Neural progenitor cell (in vitro differentiated cells): Measurements from ENCODE around the gene RERGL. TPM values are rescaled to one million over a fixed set of nuclear protein-coding genes. Genes with fewer than 3 reads are reported as not detected.

Experiments
- DNase-seq: peaks from one replicate; pipeline ENCODE4 v3.0.0-alpha.2; 2016; ENCODE audit warnings: low spot score
- H2AFZ ChIP-seq: fragments of 200-600 bp; sonication (generic); replicated peaks from 2 replicates; pipeline ENCODE4 v1.6.1; 2016; ENCODE audit warnings: antibody characterized with exemption
- H3F3A ChIP-seq: fragments of 200-600 bp; sonication (generic); 2 replicates; pipeline ENCODE4 v1.6.1; 2016; ENCODE audit warnings: antibody characterized with exemption, low read depth
- H3K27ac ChIP-seq: fragments of 200-600 bp; sonication (generic); 2 replicates; pipeline ENCODE4 v1.5.1; 2016; ENCODE audit warnings: mild to moderate bottlenecking
- H3K27me3 ChIP-seq: fragments of 200-600 bp; sonication (generic); 2 replicates; pipeline ENCODE4 v1.6.1; 2016; ENCODE audit warnings: mild to moderate bottlenecking, moderate library complexity
- H3K36me3 ChIP-seq: fragments of 200-600 bp; sonication (generic); 2 replicates; pipeline ENCODE4 v1.5.1; 2016
- H3K4me1 ChIP-seq: fragments of 200-600 bp; sonication (generic); 2 replicates; pipeline ENCODE4 v1.6.1; 2016; ENCODE audit warnings: mixed run types
- H3K4me2 ChIP-seq: fragments of 200-600 bp; sonication (generic); 2 replicates; pipeline ENCODE4 v1.6.1; 2016
- H3K4me3 ChIP-seq: fragments of 200-600 bp; sonication (generic); 2 replicates; pipeline ENCODE4 v1.5.1; 2016
- H3K79me2 ChIP-seq: fragments of 200-600 bp; sonication (generic); 2 replicates; pipeline ENCODE4 v1.6.1; 2016; ENCODE audit warnings: low read depth
- H3K9ac ChIP-seq: fragments of 200-600 bp; sonication (generic); 2 replicates; pipeline ENCODE4 v1.6.1; 2016
- H3K9me3 ChIP-seq: fragments of 200-600 bp; sonication (generic); 2 replicates; pipeline ENCODE4 v1.5.1; 2016; ENCODE audit warnings: low read depth
- H4K20me1 ChIP-seq: fragments of 200-600 bp; sonication (generic); 2 replicates; pipeline ENCODE4 v1.6.1; 2016; ENCODE audit warnings: low read depth
- H3K27ac Mint-ChIP-seq: 3 replicates; pipeline ENCODE4 v1.8.0; 2021; ENCODE audit warnings: mixed read lengths
- H3K27me3 Mint-ChIP-seq: 2 replicates; pipeline ENCODE4 v1.8.0; 2022; ENCODE audit warnings: low read depth, mild to moderate bottlenecking, inconsistent platforms, moderate library complexity, mixed read lengths; ENCODE audit not compliant: insufficient read depth
- H3K36me3 Mint-ChIP-seq: 3 replicates; pipeline ENCODE4 v1.8.0; 2021; ENCODE audit warnings: mixed read lengths
- H3K4me1 Mint-ChIP-seq: 3 replicates; pipeline ENCODE4 v1.8.0; 2021; ENCODE audit warnings: mixed read lengths
- H3K4me3 Mint-ChIP-seq: 3 replicates; pipeline ENCODE4 v1.8.0; 2021; ENCODE audit warnings: mild to moderate bottlenecking, moderate library complexity, mixed read lengths
- H3K9me3 Mint-ChIP-seq: 3 replicates; pipeline ENCODE4 v1.8.0; 2020; ENCODE audit warnings: mixed read lengths
- EZH2 ChIP-seq: fragments of 200-600 bp; sonication (generic); IDR thresholded peaks from 2 replicates; pipeline ENCODE4 v1.6.1; 2017; ENCODE audit warnings: antibody characterized with exemption, mild to moderate bottlenecking, moderate library complexity
- EZH2phosphoT487 ChIP-seq: fragments of 200-600 bp; sonication (generic); IDR thresholded peaks from 2 replicates; pipeline ENCODE4 v1.6.1; 2017; ENCODE audit warnings: antibody characterized with exemption
- total RNA-seq: library from RNA; depleted of rRNA; stranded (reverse); fragments of >200 nt; gene quantifications from 2 replicates; pipeline ENCODE4 v1.2.3, GENCODE V29; 2015; ENCODE audit warnings: low replicate concordance
- TF ChIP-seq, protein P1 (sequence below): fragments of 200-600 bp; sonication (generic); IDR thresholded peaks from 2 replicates; pipeline ENCODE4 v1.5.1; 2017; ENCODE audit warnings: antibody characterized with exemption, mild to moderate bottlenecking

The RERGL gene
- total RNA-seq, 1 donor from 2014 or later = not detected

DNA sequence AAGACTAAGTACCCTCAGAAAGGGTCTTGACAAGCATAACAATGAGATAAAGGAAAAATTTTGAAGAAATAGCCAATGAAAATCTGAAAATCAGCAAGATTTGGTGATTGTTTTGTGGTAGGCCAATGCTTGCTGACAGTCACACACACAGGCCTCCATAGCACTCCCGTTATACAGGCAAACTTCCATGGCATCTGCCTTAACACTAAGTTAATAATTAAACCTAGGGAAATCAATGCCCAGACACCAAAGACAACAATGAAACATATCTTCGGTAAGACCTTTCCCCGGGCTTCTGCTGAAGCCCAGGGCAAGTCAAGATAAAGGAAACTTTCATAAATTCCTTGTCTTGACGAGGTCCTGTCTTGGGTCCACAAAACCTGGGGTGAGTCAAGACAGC, 18.6 kb upstream of the RERGL start:
- peaks cover 2% of the 10 kb centered on the region for H3K27me3 Mint-ChIP-seq
- no peak for DNase-seq
- H3K4me3 Mint-ChIP-seq = no peak overlapping the region
- no peaks in the 10 kb centered on the region for H3K9me3 Mint-ChIP-seq
- no peaks in the 10 kb centered on the region for H3K27me3 ChIP-seq
- H3K4me2 ChIP-seq = no peak overlapping the region
- H3K36me3 Mint-ChIP-seq = no peaks in the 10 kb centered on the region
- no peak overlapping the region for H2AFZ ChIP-seq
- H3K9ac ChIP-seq = no peak overlapping the region
- no peak overlapping the region for H3K4me3 ChIP-seq
- no peak overlapping the region for H3K27ac ChIP-seq
- H3K27ac Mint-ChIP-seq = no peak overlapping the region
- H3K9me3 ChIP-seq = no peaks in the 10 kb centered on the region
- H3K4me1 ChIP-seq = no peaks in the 10 kb centered on the region
- H4K20me1 ChIP-seq = no peaks in the 10 kb centered on the region
- H3K36me3 ChIP-seq = no peaks in the 10 kb centered on the region
- no peaks in the 10 kb centered on the region for H3K4me1 Mint-ChIP-seq
- H3K79me2 ChIP-seq = no peaks in the 10 kb centered on the region
- TF ChIP-seq EZH2 = no peak
- no peak for TF ChIP-seq EZH2phosphoT487
- TF ChIP-seq, protein P1, sequence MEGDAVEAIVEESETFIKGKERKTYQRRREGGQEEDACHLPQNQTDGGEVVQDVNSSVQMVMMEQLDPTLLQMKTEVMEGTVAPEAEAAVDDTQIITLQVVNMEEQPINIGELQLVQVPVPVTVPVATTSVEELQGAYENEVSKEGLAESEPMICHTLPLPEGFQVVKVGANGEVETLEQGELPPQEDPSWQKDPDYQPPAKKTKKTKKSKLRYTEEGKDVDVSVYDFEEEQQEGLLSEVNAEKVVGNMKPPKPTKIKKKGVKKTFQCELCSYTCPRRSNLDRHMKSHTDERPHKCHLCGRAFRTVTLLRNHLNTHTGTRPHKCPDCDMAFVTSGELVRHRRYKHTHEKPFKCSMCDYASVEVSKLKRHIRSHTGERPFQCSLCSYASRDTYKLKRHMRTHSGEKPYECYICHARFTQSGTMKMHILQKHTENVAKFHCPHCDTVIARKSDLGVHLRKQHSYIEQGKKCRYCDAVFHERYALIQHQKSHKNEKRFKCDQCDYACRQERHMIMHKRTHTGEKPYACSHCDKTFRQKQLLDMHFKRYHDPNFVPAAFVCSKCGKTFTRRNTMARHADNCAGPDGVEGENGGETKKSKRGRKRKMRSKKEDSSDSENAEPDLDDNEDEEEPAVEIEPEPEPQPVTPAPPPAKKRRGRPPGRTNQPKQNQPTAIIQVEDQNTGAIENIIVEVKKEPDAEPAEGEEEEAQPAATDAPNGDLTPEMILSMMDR = no peak
- no peaks in the 10 kb centered on the region for H3F3A ChIP-seq

DNA sequence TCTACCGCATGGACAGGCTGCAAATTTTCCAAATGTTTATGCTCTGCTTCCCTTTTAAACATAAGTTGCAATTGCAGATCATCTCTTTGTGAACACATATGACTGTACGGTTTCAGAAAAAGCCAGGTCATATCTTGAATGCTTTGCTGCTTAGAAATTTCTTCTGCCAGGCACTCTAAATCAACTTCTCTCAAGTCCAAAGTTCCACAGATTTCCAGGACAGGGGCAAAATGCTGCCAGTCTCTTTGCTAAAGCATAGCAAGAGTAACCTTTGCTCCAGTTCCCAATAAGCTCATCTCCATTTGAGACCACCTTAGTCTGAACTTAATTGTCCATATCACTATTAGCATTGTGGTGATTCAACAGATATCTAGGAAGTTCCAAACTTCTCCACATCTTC, 13.6 kb upstream of the RERGL start:
- no peaks in the 10 kb centered on the region for H3K4me1 Mint-ChIP-seq

DNA sequence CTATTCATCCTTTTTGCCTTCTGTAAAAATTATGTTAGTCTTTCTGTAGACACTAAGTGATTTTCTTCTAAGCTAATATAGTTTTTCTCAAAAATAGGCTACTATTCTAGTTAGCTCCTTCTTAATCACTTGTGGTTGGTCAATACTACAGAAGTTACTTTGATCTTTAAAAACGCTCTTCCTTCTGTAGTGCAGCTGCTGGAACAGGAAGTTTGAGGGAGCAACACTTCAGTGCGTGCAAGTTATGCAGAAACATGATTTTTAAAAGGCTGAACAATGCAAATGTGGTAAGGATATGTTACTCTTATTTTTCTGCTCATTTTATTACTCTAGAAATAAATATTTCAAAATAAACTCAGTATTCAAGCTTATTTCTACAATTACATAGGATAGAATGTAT, 11.1 kb upstream of the RERGL start:
- Mint-ChIP-seq H3K9me3 (no peaks in the 10 kb centered on the region), H3K4me3 (no peak overlapping the region), H3K27me3 (no peaks in the 10 kb centered on the region), H3K4me1 (no peaks in the 10 kb centered on the region), H3K36me3 (no peaks in the 10 kb centered on the region), H3K27ac (no peak overlapping the region)
- no peaks in the 10 kb centered on the region for H3K79me2 ChIP-seq
- H4K20me1 ChIP-seq = no peaks in the 10 kb centered on the region
- no peaks in the 10 kb centered on the region for H3K27me3 ChIP-seq
- no peaks in the 10 kb centered on the region for H3K4me1 ChIP-seq
- H3F3A ChIP-seq = peaks cover 30% of the 10 kb centered on the region
- no peak for DNase-seq
- peaks cover 5% of the 10 kb centered on the region for H3K9me3 ChIP-seq
- no peak overlapping the region for H3K27ac ChIP-seq
- H3K36me3 ChIP-seq = no peaks in the 10 kb centered on the region
- no peak overlapping the region for H3K4me2 ChIP-seq
- TF ChIP-seq, protein P1 = no peak
- no peak for TF ChIP-seq EZH2phosphoT487
- no peak overlapping the region for H3K9ac ChIP-seq
- no peak overlapping the region for H3K4me3 ChIP-seq
- H2AFZ ChIP-seq = no peak overlapping the region

More for the DNA sequence above, 13.6 kb upstream of the RERGL start:
- no peak overlapping the region for H3K4me2 ChIP-seq
- Mint-ChIP-seq H3K27me3 (no peaks in the 10 kb centered on the region), H3K36me3 (no peaks in the 10 kb centered on the region), H3K27ac (no peak overlapping the region), H3K9me3 (no peaks in the 10 kb centered on the region), H3K4me3 (no peak overlapping the region)
- no peak overlapping the region for H3K9ac ChIP-seq
- H2AFZ ChIP-seq = no peak overlapping the region
- H3K9me3 ChIP-seq = no peaks in the 10 kb centered on the region
- TF ChIP-seq, protein P1 = no peak
- TF ChIP-seq EZH2 (no peak), EZH2phosphoT487 (no peak)
- H3K4me1 ChIP-seq = no peaks in the 10 kb centered on the region
- H4K20me1 ChIP-seq = no peaks in the 10 kb centered on the region
- no peak overlapping the region for H3K27ac ChIP-seq
- no peaks in the 10 kb centered on the region for H3K79me2 ChIP-seq
- peaks cover 4% of the 10 kb centered on the region for H3F3A ChIP-seq
- no peaks in the 10 kb centered on the region for H3K27me3 ChIP-seq
- no peak for DNase-seq
- H3K36me3 ChIP-seq = no peaks in the 10 kb centered on the region
- H3K4me3 ChIP-seq = no peak overlapping the region

DNA sequence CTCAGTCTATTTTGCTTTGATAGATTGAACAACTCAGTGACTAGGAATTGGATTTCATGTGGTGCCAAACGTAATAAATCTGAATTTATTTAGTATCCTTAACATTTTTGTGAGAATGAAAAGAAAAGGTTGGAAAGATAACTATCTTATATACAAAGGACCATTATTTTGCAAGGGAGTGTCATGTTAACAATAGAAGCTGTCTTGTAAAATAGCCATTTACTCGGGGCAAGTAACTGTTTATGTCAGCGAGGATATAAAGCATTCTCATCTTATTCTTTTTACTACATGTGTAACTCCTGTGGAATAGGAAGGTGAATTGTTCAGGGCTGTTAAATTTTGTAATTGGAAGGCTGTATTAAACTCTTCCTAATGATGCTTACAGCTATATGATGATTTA, 5.9 kb downstream of the RERGL start:
- Histone ChIP-seq H3K4me1 (no peaks in the 10 kb centered on the region), H3K4me3 (no peak overlapping the region)
- H3K36me3 Mint-ChIP-seq = no peaks in the 10 kb centered on the region

More for the DNA sequence above, 5.9 kb downstream of the RERGL start:
- H3K4me1 Mint-ChIP-seq = no peaks in the 10 kb centered on the region
- Histone ChIP-seq H3K9me3 (no peaks in the 10 kb centered on the region), H3K9ac (no peak overlapping the region), H3K4me2 (no peak overlapping the region), H3K27ac (no peak overlapping the region), H2AFZ (no peak overlapping the region), H4K20me1 (no peaks in the 10 kb centered on the region), H3K27me3 (no peaks in the 10 kb centered on the region), H3K79me2 (no peaks in the 10 kb centered on the region), H3K36me3 (peaks cover 3% of the 10 kb centered on the region), H3F3A (no peaks in the 10 kb centered on the region)
- H3K27me3 Mint-ChIP-seq = no peaks in the 10 kb centered on the region
- no peak overlapping the region for H3K27ac Mint-ChIP-seq
- no peaks in the 10 kb centered on the region for H3K9me3 Mint-ChIP-seq
- H3K4me3 Mint-ChIP-seq = no peak overlapping the region
- DNase-seq = no peak
- no peak for TF ChIP-seq EZH2
- TF ChIP-seq, protein P1 = no peak
- no peak for TF ChIP-seq EZH2phosphoT487
